Kidney (tissue), 14 donors: ENCODE measurements around the gene SLC7A5. TPM values are rescaled to one million over a fixed set of nuclear protein-coding genes. Genes with fewer than 3 reads are reported as not detected.

Experiments used
- DNase-seq, 5 donors: peaks; one replicate each; pipeline ENCODE4 v3.0.0-alpha.2; 2013 to 2020
- FAIRE-seq: peaks from 2 replicates; lab custom pipeline; 2012; peaks lifted over from hg19 to GRCh38; lab: Jason Lieb, UNC
- H3K27ac ChIP-seq, 2 donors: one replicate each; pipeline ENCODE4 v1.7.0; 2013; ENCODE audit warnings: low read depth in 2 of 2, low read length in 2 of 2, inconsistent platforms in 1 of 2
- H3K27me3 ChIP-seq: one replicate; pipeline ENCODE4 v1.7.1; 2013; ENCODE audit warnings: low read length, inconsistent platforms; ENCODE audit not compliant: control insufficient read depth, insufficient read depth
- H3K36me3 ChIP-seq, 3 donors: one replicate each; pipeline versions ENCODE4 v1.7.0 to v1.7.1; 2013; ENCODE audit warnings: low read length in 3 of 3, control low read depth in 1 of 3, inconsistent platforms in 1 of 3; ENCODE audit not compliant: insufficient read depth in 3 of 3, control insufficient read depth in 2 of 3
- H3K4me1 ChIP-seq, 3 donors: one replicate each; pipeline versions ENCODE4 v1.7.0 to v1.7.1; 2013; ENCODE audit warnings: low read length in 3 of 3, inconsistent platforms in 1 of 3, low read depth in 1 of 3; ENCODE audit not compliant: control insufficient read depth in 2 of 3, insufficient read depth in 2 of 3
- H3K4me3 ChIP-seq, 3 donors: one replicate each; pipeline versions ENCODE4 v1.7.0 to v1.8.1; 2013; ENCODE audit warnings: low read length in 3 of 3, control low read depth in 1 of 3, inconsistent platforms in 1 of 3
- H3K9ac ChIP-seq, 3 donors: one replicate each; pipeline versions ENCODE4 v1.7.0 to v1.7.1; 2013; ENCODE audit warnings: low read length in 3 of 3, control low read depth in 1 of 3, inconsistent platforms in 1 of 3
- H3K9me3 ChIP-seq, 3 donors: one replicate each; pipeline versions ENCODE4 v1.7.0 to v1.7.1; 2013; ENCODE audit warnings: low read length in 3 of 3, control low read depth in 1 of 3, inconsistent platforms in 1 of 3; ENCODE audit not compliant: control insufficient read depth in 2 of 3, insufficient read depth in 1 of 3
- CTCF ChIP-seq: IDR thresholded peaks from 3 replicates; pipeline ENCODE4 v1.5.1; 2012; ENCODE audit warnings: mild to moderate bottlenecking, moderate library complexity, borderline replicate concordance; ENCODE audit not compliant: insufficient read depth; ENCODE audit errors: extremely low read depth
- intact Hi-C: fragments of 100-400 bp; cut with DNase I; formaldehyde crosslinking; loops from one replicate; pipeline ENCODE4 v1.11.1; 2022
- polyA plus RNA-seq: library from polyadenylated mRNA; stranded (reverse); fragments of 350-450 nt; fragmentation: Illumina TruSeq; extraction: RNeasy Lipid Tissue Mini Kit (QIAGEN cat#74804); gene quantifications from one replicate; pipeline ENCODE4 v1.2.3, GENCODE V29; 2014; ENCODE audit warnings: low read depth, low replicate concordance; ENCODE audit not compliant: insufficient read depth
- total RNA-seq: library from RNA; stranded (reverse); fragmentation: NEBNext Ultra II Directional; extraction: Animal tissue kit (Norgen Biotek cat#: 25700); gene quantifications from one replicate; pipeline ENCODE4 v1.2.1, GENCODE V29; 2021
- donor health status: control.
- donor health status: control.
- donor health status: control.
- donor health status: control.
- donor health status: control.
- donor health status: DM: yes; HTN: yes; CAD: no.
- donor health status: Normal renal cell carcinoma (clear cell type).

Gene SLC7A5
- total and polyA plus RNA-seq, 2 donors from 2014 or later: 17.0 to 18.7 TPM

DNA sequence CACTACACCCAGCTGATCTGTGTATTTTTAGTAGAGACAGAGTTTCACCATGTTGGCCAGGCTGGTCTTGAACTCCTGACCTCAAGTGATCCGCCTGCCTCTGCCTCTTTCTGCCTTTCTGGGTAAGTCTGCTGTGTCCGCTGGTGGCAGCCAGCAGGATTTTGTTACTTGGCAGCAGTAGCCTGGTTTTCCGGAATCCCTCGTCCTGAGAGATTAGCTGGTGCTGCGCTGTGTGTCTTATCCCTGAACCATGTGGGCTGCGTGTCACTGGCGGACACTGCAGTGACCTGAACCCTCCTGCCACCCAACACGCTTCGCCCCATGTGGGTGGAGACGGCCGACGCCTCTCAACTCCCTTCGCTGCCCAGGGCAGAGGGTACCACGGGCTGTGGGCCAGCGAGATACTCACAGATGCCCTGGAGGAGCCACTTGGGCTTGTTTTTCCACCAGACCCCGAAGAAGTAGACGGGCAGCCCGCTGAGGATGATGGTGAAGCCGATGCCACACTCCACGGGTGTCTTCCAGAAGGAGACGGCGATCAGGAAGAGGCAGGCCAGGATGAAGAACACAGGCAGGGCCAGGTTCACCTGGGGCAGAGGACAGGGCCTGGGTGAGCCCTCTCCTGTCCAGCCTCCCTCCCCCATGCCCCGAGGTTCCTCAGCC, 35.2 kb downstream of the SLC7A5 start:
- H3K4me3 ChIP-seq: no peak overlapping the region
- DNase-seq: no peak
- H3K4me1 ChIP-seq: no peaks in the 10 kb centered on the region
- H3K36me3 ChIP-seq: no peaks in the 10 kb centered on the region
- no peak for TF ChIP-seq CTCF
- intact Hi-C loops: no loop called here
- no peak overlapping the region for H3K27ac ChIP-seq
- no peaks in the 10 kb centered on the region for H3K27me3 ChIP-seq
- no peak overlapping the region for H3K9ac ChIP-seq
- H3K9me3 ChIP-seq: no peaks in the 10 kb centered on the region
- FAIRE-seq: no peak

DNA sequence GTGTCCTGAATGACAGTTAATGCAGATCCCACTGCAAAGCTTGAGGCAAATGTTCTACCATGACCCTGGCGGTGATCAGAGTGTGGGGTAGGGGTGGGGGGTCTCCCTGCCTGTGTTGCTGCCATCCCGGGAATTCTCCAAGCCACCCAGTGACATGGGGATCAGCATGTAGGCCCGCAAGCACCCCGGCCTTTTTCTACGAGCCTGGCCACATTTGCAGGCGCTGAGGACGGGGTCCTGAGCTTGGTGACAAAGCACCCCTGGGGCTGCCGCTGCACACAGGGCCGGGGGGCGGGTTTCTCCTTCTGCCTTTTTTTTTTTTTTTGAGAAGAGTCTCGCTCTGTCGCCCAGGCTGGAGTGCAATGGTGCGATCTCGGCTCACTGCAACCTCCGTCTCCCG, 35.8 kb downstream of the SLC7A5 start:
- H3K36me3 ChIP-seq: no peaks in the 10 kb centered on the region
- no peak overlapping the region for H3K27ac ChIP-seq

GRCh38 chr16:87832741-87833502, 36.4 kb downstream of the SLC7A5 start:
- H3K4me3 ChIP-seq: no peak overlapping the region
- DNase-seq (no peak), FAIRE-seq (no peak)
- intact Hi-C loops: no loop called here
- H3K36me3 ChIP-seq: no peaks in the 10 kb centered on the region
- no peaks in the 10 kb centered on the region for H3K4me1 ChIP-seq
- H3K9ac ChIP-seq: no peak overlapping the region
- no peaks in the 10 kb centered on the region for H3K9me3 ChIP-seq
- H3K27ac ChIP-seq: no peak overlapping the region
- no peaks in the 10 kb centered on the region for H3K27me3 ChIP-seq
- no peak for TF ChIP-seq CTCF

More for the DNA sequence above, 35.8 kb downstream of the SLC7A5 start:
- no peak for TF ChIP-seq CTCF
- Histone ChIP-seq H3K9me3 (no peaks in the 10 kb centered on the region), H3K4me1 (no peaks in the 10 kb centered on the region), H3K27me3 (no peaks in the 10 kb centered on the region), H3K9ac (no peak overlapping the region), H3K4me3 (no peak overlapping the region)
- FAIRE-seq: no peak
- intact Hi-C loops: no loop called here
- DNase-seq: no peak
